ENCODE measurements around the gene NR3C2. TPM values are rescaled to one million over a fixed set of nuclear protein-coding genes. Genes with fewer than 3 reads are reported as not detected.

NR3C2 gene
- polyA plus RNA-seq, 1 of the 3 experiments (the other 2 are of a cell fraction), result 0.02 TPM

DNA sequence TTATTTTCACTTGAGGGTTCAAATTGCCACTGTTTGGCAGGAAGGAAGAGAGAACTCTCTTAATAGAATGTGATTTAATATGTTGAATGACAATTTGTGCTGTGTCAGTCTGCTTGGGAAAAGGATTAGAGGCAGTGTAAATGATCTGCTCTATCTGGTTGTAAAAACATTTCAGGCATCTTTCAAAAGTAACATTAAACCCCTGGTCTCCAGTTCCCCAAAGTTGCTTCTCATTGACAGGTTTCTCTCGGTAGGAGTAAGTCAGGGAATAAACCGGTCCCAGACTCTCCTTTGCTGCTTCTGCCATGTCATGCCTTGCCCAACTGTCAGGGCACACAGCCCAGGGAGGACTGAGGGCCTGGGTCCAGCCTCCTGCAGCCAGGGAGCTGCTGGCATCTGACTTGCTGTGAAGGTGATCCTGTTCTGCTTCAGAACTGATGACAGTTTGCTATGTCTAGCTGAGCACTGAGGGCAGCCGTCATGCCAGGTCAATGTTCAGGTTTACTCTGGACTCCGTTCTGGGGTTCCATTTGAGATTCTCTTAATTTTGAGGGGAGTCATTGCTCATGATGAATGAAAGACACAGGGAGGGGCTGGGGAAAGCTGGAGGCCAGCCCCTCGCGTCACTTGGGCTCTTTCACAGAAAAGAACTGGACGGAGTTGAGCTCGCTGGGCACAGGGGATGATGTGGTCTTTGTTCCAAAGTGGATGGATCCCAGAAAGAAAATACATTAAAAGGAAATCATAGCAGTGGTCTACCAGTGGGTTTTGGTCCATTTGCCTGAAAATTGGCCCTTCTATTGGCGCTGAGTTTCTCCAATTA, 397.9 kb downstream of the NR3C2 start:
- H3K4me3 ChIP-seq (ENCODE audit: low read depth in 2 of 2, low read length in 1 of 2), result no peak overlapping the region
- no peaks in the 10 kb centered on the region for H3K9me3 ChIP-seq
- no peak overlapping the region for H3K27ac ChIP-seq (ENCODE audit: low read depth in 2 of 2, low read length in 1 of 2)
- 96% methylated on average over 8 of the region's 9 CpGs for WGBS (ENCODE audit: low lambda C conversion rate)
- H3K27me3 ChIP-seq (ENCODE audit: insufficient read depth), result no peaks in the 10 kb centered on the region
- peaks cover 5 to 9% of the 10 kb centered on the region in 2 experiments for H3K36me3 ChIP-seq (replicated peaks in 1 of 2; ENCODE audit: control insufficient read depth in 1 of 2, insufficient read depth in 2 of 2, low read length in 1 of 2)
- H3K4me2 ChIP-seq, result no peak overlapping the region
- no peak for DNase-seq
- H3K4me1 ChIP-seq (ENCODE audit: control insufficient read depth in 1 of 2, insufficient read depth in 2 of 2, low read depth in 1 of 2, low read length in 1 of 2), result peaks cover 0 to 2% of the 10 kb centered on the region in 2 experiments; a peak in 1 of 4 replicates
- ChIA-PET CTCF (interaction anchor here (1.0 to 2.6 kb wide), 4 partner anchors 9 to 33 kb away, joined by 3 to 13 read pairs (median 4); no protein-coding TSS in a partner anchor), POLR2A (no interaction called here)
- no peaks in the 10 kb centered on the region for H3F3A ChIP-seq (replicated peaks; ENCODE audit: insufficient read depth)
- TF ChIP-seq YY1 (IDR thresholded peaks at IDR 0.05; ENCODE audit: low read depth), result no peak
- no peak for TF ChIP-seq TAF1 (IDR thresholded peaks at IDR 0.05; ENCODE audit: borderline replicate concordance, low read depth, low read length)
- no peak for TF ChIP-seq RXRA (IDR thresholded peaks at IDR 0.05; ENCODE audit: borderline replicate concordance, low read depth)
- TF ChIP-seq, protein P1, sequence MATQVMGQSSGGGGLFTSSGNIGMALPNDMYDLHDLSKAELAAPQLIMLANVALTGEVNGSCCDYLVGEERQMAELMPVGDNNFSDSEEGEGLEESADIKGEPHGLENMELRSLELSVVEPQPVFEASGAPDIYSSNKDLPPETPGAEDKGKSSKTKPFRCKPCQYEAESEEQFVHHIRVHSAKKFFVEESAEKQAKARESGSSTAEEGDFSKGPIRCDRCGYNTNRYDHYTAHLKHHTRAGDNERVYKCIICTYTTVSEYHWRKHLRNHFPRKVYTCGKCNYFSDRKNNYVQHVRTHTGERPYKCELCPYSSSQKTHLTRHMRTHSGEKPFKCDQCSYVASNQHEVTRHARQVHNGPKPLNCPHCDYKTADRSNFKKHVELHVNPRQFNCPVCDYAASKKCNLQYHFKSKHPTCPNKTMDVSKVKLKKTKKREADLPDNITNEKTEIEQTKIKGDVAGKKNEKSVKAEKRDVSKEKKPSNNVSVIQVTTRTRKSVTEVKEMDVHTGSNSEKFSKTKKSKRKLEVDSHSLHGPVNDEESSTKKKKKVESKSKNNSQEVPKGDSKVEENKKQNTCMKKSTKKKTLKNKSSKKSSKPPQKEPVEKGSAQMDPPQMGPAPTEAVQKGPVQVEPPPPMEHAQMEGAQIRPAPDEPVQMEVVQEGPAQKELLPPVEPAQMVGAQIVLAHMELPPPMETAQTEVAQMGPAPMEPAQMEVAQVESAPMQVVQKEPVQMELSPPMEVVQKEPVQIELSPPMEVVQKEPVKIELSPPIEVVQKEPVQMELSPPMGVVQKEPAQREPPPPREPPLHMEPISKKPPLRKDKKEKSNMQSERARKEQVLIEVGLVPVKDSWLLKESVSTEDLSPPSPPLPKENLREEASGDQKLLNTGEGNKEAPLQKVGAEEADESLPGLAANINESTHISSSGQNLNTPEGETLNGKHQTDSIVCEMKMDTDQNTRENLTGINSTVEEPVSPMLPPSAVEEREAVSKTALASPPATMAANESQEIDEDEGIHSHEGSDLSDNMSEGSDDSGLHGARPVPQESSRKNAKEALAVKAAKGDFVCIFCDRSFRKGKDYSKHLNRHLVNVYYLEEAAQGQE (IDR thresholded peaks at IDR 0.05; ENCODE audit: low read depth, low read length), result no peak
- TF ChIP-seq, protein P2, sequence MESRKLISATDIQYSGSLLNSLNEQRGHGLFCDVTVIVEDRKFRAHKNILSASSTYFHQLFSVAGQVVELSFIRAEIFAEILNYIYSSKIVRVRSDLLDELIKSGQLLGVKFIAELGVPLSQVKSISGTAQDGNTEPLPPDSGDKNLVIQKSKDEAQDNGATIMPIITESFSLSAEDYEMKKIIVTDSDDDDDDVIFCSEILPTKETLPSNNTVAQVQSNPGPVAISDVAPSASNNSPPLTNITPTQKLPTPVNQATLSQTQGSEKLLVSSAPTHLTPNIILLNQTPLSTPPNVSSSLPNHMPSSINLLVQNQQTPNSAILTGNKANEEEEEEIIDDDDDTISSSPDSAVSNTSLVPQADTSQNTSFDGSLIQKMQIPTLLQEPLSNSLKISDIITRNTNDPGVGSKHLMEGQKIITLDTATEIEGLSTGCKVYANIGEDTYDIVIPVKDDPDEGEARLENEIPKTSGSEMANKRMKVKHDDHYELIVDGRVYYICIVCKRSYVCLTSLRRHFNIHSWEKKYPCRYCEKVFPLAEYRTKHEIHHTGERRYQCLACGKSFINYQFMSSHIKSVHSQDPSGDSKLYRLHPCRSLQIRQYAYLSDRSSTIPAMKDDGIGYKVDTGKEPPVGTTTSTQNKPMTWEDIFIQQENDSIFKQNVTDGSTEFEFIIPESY (IDR thresholded peaks at IDR 0.05; ENCODE audit: borderline replicate concordance, low read depth), result no peak
- no peak for TF ChIP-seq RCOR1 (IDR thresholded peaks at IDR 0.05; ENCODE audit: low read length)
- no peak for TF ChIP-seq GATA2 (CRISPR knock-in tag; IDR thresholded peaks at IDR 0.05)
- no peak for TF ChIP-seq NFIC (IDR thresholded peaks at IDR 0.05; ENCODE audit: borderline replicate concordance)
- no peak for TF ChIP-seq NRF1 (IDR thresholded peaks at IDR 0.05; ENCODE audit: low read depth, low read length)
- TF ChIP-seq, protein P3, sequence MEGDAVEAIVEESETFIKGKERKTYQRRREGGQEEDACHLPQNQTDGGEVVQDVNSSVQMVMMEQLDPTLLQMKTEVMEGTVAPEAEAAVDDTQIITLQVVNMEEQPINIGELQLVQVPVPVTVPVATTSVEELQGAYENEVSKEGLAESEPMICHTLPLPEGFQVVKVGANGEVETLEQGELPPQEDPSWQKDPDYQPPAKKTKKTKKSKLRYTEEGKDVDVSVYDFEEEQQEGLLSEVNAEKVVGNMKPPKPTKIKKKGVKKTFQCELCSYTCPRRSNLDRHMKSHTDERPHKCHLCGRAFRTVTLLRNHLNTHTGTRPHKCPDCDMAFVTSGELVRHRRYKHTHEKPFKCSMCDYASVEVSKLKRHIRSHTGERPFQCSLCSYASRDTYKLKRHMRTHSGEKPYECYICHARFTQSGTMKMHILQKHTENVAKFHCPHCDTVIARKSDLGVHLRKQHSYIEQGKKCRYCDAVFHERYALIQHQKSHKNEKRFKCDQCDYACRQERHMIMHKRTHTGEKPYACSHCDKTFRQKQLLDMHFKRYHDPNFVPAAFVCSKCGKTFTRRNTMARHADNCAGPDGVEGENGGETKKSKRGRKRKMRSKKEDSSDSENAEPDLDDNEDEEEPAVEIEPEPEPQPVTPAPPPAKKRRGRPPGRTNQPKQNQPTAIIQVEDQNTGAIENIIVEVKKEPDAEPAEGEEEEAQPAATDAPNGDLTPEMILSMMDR (IDR thresholded peaks at IDR 0.05), result no peak
- no peak overlapping the region for H3K9ac ChIP-seq
- H2AFZ ChIP-seq (ENCODE audit: low read depth), result no peak overlapping the region
- no peaks in the 10 kb centered on the region for H4K20me1 ChIP-seq (ENCODE audit: insufficient read depth)
- H3K9me2 ChIP-seq, result no peaks in the 10 kb centered on the region
- no peaks in the 10 kb centered on the region for H3K79me2 ChIP-seq (ENCODE audit: insufficient read depth)

Measured in SK-N-SH (cell line).